OCI-LY3 (cell line): ENCODE results near the gene FNDC3A.
A peak's percentile ranks its signal among the peaks of the same experiment; 100 is the strongest.

Experiments
- H2AFZ ChIP-seq: fragments of 200-600, 300-600 bp; shearing (Covaris generic); 2 replicates; pipeline ENCODE4 v1.6.0; 2014; ENCODE audit warnings: antibody characterized with exemption, low read depth, low read length
- H3K27ac ChIP-seq: fragments of 200-600, 300-600 bp; sonication (generic); 2 replicates; pipeline ENCODE4 v1.5.1; 2014; ENCODE audit warnings: mild to moderate bottlenecking, low read length, moderate library complexity, mixed read lengths
- H3K27me3 ChIP-seq: fragments of 200-600, 300-600 bp; sonication (generic); 2 replicates; pipeline ENCODE4 v1.6.1; 2014; ENCODE audit warnings: low read depth, low read length, mixed read lengths
- H3K36me3 ChIP-seq: fragments of 200-600, 300-600 bp; sonication (generic); replicated peaks from 2 replicates; pipeline ENCODE3; 2014; ENCODE audit warnings: low read depth, low read length, mixed read lengths
- H3K4me1 ChIP-seq: fragments of 300-600, 200-600 bp; sonication (generic); 2 replicates; pipeline ENCODE4 v1.6.1; 2014; ENCODE audit warnings: low read length, mixed read lengths
- H3K4me2 ChIP-seq: fragments of 200-600, 300-600 bp; sonication (generic); 2 replicates; pipeline ENCODE4 v1.6.1; 2014; ENCODE audit warnings: low read length, mixed read lengths
- H3K4me3 ChIP-seq: fragments of 300-600, 200-600 bp; sonication (generic); 2 replicates; pipeline ENCODE4 v1.5.1; 2014; ENCODE audit warnings: antibody characterized with exemption, mild to moderate bottlenecking, low read length, moderate library complexity
- H3K79me2 ChIP-seq: fragments of 300-600, 200-600 bp; shearing (Covaris generic); 2 replicates; pipeline ENCODE4 v1.6.1; 2014; ENCODE audit warnings: mild to moderate bottlenecking, low read length, mixed read lengths
- H3K9ac ChIP-seq: fragments of 300-600, 200-600 bp; shearing (Covaris generic); 2 replicates; pipeline ENCODE4 v1.6.0; 2014; ENCODE audit warnings: mild to moderate bottlenecking, low read length, moderate library complexity
- H3K9me3 ChIP-seq: fragments of 200-600, 300-600 bp; shearing (Covaris generic); 2 replicates; pipeline ENCODE4 v1.6.1; 2014; ENCODE audit warnings: low read length, mixed read lengths; ENCODE audit not compliant: insufficient read depth
- H4K20me1 ChIP-seq: fragments of 200-600, 300-600 bp; sonication (generic); 2 replicates; pipeline ENCODE4 v1.6.1; 2016; ENCODE audit warnings: low read length, mixed read lengths; ENCODE audit not compliant: insufficient read depth
- CTCF ChIP-seq: fragments of 200-600, 300-600 bp; sonication (generic); IDR thresholded peaks from 2 replicates; pipeline ENCODE4 v1.5.1; 2014; ENCODE audit warnings: antibody characterized with exemption, low read length, low read depth
- EZH2phosphoT487 ChIP-seq: fragments of 200-600 bp; shearing (Covaris generic); IDR thresholded peaks from 2 replicates; pipeline ENCODE4 v1.6.1; 2018; ENCODE audit warnings: antibody characterized with exemption, mixed run types, low read depth

The FNDC3A gene

GRCh38 chr13:48955536-48955935 is 20.2 kb upstream of the FNDC3A start:
- no peak overlapping the region for H2AFZ ChIP-seq
- TF ChIP-seq CTCF (no peak), EZH2phosphoT487 (no peak)
- no peaks in the 10 kb centered on the region for H3K27me3 ChIP-seq
- H3K36me3 ChIP-seq: no peaks in the 10 kb centered on the region
- H3K4me1 ChIP-seq: no peaks in the 10 kb centered on the region
- H3K9me3 ChIP-seq: no peaks in the 10 kb centered on the region
- H3K4me2 ChIP-seq: no peak overlapping the region
- no peak overlapping the region for H3K27ac ChIP-seq
- H3K79me2 ChIP-seq: no peaks in the 10 kb centered on the region
- no peaks in the 10 kb centered on the region for H4K20me1 ChIP-seq
- H3K4me3 ChIP-seq: no peak overlapping the region
- H3K9ac ChIP-seq: no peak overlapping the region

- TF ChIP-seq CTCF: 0 out of 2 replicates have a peak, but pooled peaks have one; percentile 12
- no peak for TF ChIP-seq EZH2phosphoT487
- Histone ChIP-seq H3K9ac (no peak overlapping the region), H3K27ac (no peak overlapping the region), H3K4me1 (peaks cover 14% of the 10 kb centered on the region), H3K4me3 (no peak overlapping the region; the same call in 1 of the 2 replicates), H4K20me1 (no peaks in the 10 kb centered on the region), H3K27me3 (no peaks in the 10 kb centered on the region), H2AFZ (no peak overlapping the region), H3K9me3 (no peaks in the 10 kb centered on the region), H3K79me2 (no peaks in the 10 kb centered on the region), H3K36me3 (no peaks in the 10 kb centered on the region), H3K4me2 (peak overlapping the region; percentile 51)
These were observed 14.3 kb upstream of the FNDC3A start for GRCh38 chr13:48961379-48961778.

GRCh38 chr13:48962281-48962680 is 13.4 kb upstream of the FNDC3A start:
- Histone ChIP-seq H3K79me2 (no peaks in the 10 kb centered on the region), H3K9me3 (no peaks in the 10 kb centered on the region), H3K27me3 (no peaks in the 10 kb centered on the region), H3K4me3 (no peak overlapping the region), H3K27ac (no peak overlapping the region), H3K36me3 (no peaks in the 10 kb centered on the region), H3K4me1 (peaks cover 14% of the 10 kb centered on the region), H2AFZ (no peak overlapping the region), H4K20me1 (no peaks in the 10 kb centered on the region), H3K4me2 (no peak overlapping the region), H3K9ac (no peak overlapping the region)
- TF ChIP-seq CTCF (no peak), EZH2phosphoT487 (no peak)

- H2AFZ ChIP-seq: no peak overlapping the region
- H3K9ac ChIP-seq: no peak overlapping the region
- no peaks in the 10 kb centered on the region for H4K20me1 ChIP-seq
- no peak for TF ChIP-seq EZH2phosphoT487
- no peak for TF ChIP-seq CTCF
- no peaks in the 10 kb centered on the region for H3K79me2 ChIP-seq
- no peaks in the 10 kb centered on the region for H3K27me3 ChIP-seq
- peaks cover 14% of the 10 kb centered on the region for H3K4me1 ChIP-seq
- H3K27ac ChIP-seq: no peak overlapping the region
- H3K9me3 ChIP-seq: no peaks in the 10 kb centered on the region
- no peak overlapping the region for H3K4me2 ChIP-seq
- no peak overlapping the region for H3K4me3 ChIP-seq
- no peaks in the 10 kb centered on the region for H3K36me3 ChIP-seq
These were observed 10.0 kb upstream of the FNDC3A start for GRCh38 chr13:48965736-48966135.
